ENCODE results near the gene LMOD2. TPM values are rescaled to one million over a fixed set of nuclear protein-coding genes. Genes with fewer than 3 reads are reported as not detected.

The LMOD2 gene
- total RNA-seq, 2 experiments from 2014 or later, result not detected

DNA sequence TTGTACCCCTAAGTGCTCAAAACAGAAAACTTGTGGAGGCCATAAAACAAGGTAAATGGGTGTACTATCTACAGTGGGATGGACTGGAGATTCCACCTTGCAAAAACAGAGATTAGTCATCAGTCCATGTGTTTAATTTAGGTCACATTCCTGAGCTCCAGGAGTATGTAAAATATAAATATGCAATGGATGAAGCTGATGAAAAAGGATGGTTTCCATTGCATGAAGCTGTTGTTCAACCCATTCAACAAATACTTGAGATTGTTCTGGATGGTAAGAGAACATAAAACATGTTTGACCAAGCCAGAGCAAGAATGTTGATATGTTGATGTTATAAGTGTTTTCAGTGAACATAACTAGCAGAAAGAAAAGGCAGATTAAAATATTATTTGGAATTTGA, 39.4 kb upstream of the LMOD2 start:
- Mint-ChIP-seq H3K4me3 (no peak overlapping the region), H3K9me3 (no peaks in the 10 kb centered on the region), H3K27ac (no peak overlapping the region), H3K36me3 (ENCODE audit: low read depth) (no peaks in the 10 kb centered on the region), H3K4me1 (ENCODE audit: low read depth) (no peaks in the 10 kb centered on the region), H3K27me3 (peaks cover 52% of the 10 kb centered on the region)
- TF ChIP-seq, protein P1, sequence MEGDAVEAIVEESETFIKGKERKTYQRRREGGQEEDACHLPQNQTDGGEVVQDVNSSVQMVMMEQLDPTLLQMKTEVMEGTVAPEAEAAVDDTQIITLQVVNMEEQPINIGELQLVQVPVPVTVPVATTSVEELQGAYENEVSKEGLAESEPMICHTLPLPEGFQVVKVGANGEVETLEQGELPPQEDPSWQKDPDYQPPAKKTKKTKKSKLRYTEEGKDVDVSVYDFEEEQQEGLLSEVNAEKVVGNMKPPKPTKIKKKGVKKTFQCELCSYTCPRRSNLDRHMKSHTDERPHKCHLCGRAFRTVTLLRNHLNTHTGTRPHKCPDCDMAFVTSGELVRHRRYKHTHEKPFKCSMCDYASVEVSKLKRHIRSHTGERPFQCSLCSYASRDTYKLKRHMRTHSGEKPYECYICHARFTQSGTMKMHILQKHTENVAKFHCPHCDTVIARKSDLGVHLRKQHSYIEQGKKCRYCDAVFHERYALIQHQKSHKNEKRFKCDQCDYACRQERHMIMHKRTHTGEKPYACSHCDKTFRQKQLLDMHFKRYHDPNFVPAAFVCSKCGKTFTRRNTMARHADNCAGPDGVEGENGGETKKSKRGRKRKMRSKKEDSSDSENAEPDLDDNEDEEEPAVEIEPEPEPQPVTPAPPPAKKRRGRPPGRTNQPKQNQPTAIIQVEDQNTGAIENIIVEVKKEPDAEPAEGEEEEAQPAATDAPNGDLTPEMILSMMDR (IDR thresholded peaks at IDR 0.05), result no peak
- Histone ChIP-seq H3K27me3 (ENCODE audit: control insufficient read depth in 1 of 2, insufficient read depth in 2 of 2, low read length in 2 of 2) (no peaks in the 10 kb centered on the region), H3K27ac (ENCODE audit: low read depth in 1 of 2, low read length in 2 of 2) (no peak overlapping the region), H3K4me3 (ENCODE audit: low read length) (no peak overlapping the region), H3K4me1 (ENCODE audit: insufficient read depth, low read length) (no peaks in the 10 kb centered on the region), H3K9me3 (ENCODE audit: control insufficient read depth in 1 of 2, insufficient read depth in 1 of 2, low read length in 2 of 2) (peaks cover 0 to 3% of the 10 kb centered on the region in 2 experiments), H3K36me3 (ENCODE audit: insufficient read depth, low read length) (no peaks in the 10 kb centered on the region)
- POLR2A ChIA-PET, result no interaction called here
- ATAC-seq (ENCODE audit: poor library complexity) (no peak), DNase-seq (no peak)
- intact Hi-C loops (cut with DNase I, micrococcal nuclease), result no loop called here
- CTCF ChIA-PET, result no interaction called here

DNA sequence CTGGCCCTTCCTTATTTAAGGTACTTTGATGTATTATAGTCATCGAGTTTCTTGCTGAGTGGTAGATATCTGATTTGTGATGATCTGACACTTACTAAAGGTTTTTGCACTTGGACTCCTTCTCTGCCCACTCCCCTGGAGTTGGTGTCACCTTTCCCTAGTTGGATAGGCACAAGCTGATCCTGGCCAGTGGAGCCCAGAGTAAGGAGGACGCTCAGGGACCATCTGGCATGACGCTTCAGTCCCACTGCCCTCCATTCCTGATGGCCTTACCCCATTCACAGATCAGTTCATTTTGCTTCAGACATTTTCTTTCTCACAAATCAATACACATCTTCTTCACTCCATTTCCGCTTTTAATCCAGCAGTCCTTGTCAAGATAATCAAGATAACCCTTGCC, 34.0 kb upstream of the LMOD2 start:
- CTCF ChIA-PET, result no interaction called here
- H3K9me3 Mint-ChIP-seq, result no peaks in the 10 kb centered on the region
- Histone ChIP-seq H3K4me1 (ENCODE audit: insufficient read depth, low read length) (no peaks in the 10 kb centered on the region), H3K9me3 (ENCODE audit: control insufficient read depth in 1 of 2, insufficient read depth in 1 of 2, low read length in 2 of 2) (no peaks in the 10 kb centered on the region), H3K27ac (ENCODE audit: low read depth in 1 of 2, low read length in 2 of 2) (no peak overlapping the region), H3K36me3 (ENCODE audit: insufficient read depth, low read length) (no peaks in the 10 kb centered on the region), H3K27me3 (ENCODE audit: control insufficient read depth in 1 of 2, insufficient read depth in 2 of 2, low read length in 2 of 2) (no peaks in the 10 kb centered on the region), H3K4me3 (ENCODE audit: low read length) (no peak overlapping the region)
- H3K4me3 Mint-ChIP-seq, result no peak overlapping the region
- intact Hi-C loops (cut with DNase I, micrococcal nuclease), result no loop called here
- POLR2A ChIA-PET, result no interaction called here
- H3K27ac Mint-ChIP-seq, result no peak overlapping the region
- no peak for DNase-seq
- ATAC-seq (ENCODE audit: poor library complexity), result no peak
- H3K27me3 Mint-ChIP-seq, result peaks cover 22% of the 10 kb centered on the region
- no peaks in the 10 kb centered on the region for H3K4me1 Mint-ChIP-seq (ENCODE audit: low read depth)
- no peaks in the 10 kb centered on the region for H3K36me3 Mint-ChIP-seq (ENCODE audit: low read depth)
- TF ChIP-seq, protein P1 (IDR thresholded peaks at IDR 0.05), result no peak

DNA sequence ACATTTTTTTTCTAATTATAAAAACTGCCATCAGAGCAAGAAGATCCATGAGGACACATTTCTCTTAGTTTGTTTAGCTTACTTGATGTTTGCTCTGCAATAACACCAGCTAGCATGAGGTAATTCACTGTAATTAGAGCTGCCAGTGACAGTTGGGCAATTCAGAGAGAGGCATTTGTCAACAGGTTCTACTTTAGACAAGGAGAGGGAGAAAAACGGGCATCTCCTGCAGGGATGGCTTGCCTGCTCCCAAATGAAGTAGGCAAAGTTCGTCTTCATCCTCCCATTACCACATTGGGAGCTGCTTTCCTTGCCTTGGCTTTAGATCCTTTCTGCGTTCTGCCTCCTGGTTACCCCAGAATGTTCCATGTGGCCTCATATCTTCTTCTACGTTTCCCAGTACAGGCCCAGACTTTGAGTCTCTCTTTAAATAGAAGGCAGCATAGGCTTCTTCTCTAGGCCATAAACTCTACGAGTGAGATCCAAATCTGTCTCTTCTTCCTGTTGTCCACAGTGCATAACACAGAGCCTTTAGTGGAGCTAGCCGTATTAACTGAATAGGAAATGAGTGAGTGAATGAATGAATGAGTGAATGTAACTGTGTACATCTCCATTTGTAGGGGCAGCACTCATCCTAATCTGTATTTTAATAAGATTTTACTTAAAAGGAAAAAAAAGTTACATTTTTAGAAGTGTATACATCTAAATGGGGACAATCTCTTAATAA, 32.8 kb upstream of the LMOD2 start:
- ChIA-PET POLR2A (no interaction called here), CTCF (no interaction called here)
- H3K27me3 ChIP-seq (ENCODE audit: control insufficient read depth in 1 of 2, insufficient read depth in 2 of 2, low read length in 2 of 2), result no peaks in the 10 kb centered on the region
- H3K4me3 ChIP-seq (ENCODE audit: low read length), result no peak overlapping the region
- Mint-ChIP-seq H3K9me3 (no peaks in the 10 kb centered on the region), H3K27me3 (peaks cover 16% of the 10 kb centered on the region), H3K4me3 (no peak overlapping the region), H3K4me1 (ENCODE audit: low read depth) (no peaks in the 10 kb centered on the region), H3K27ac (no peak overlapping the region), H3K36me3 (ENCODE audit: low read depth) (no peaks in the 10 kb centered on the region)
- intact Hi-C loops (cut with DNase I, micrococcal nuclease), result no loop called here
- no peaks in the 10 kb centered on the region for H3K9me3 ChIP-seq (ENCODE audit: control insufficient read depth in 1 of 2, insufficient read depth in 1 of 2, low read length in 2 of 2)
- H3K27ac ChIP-seq (ENCODE audit: low read depth in 1 of 2, low read length in 2 of 2), result no peak overlapping the region
- no peak for DNase-seq
- no peaks in the 10 kb centered on the region for H3K36me3 ChIP-seq (ENCODE audit: insufficient read depth, low read length)
- H3K4me1 ChIP-seq (ENCODE audit: insufficient read depth, low read length), result no peaks in the 10 kb centered on the region
- TF ChIP-seq, protein P1 (IDR thresholded peaks at IDR 0.05), result no peak
- no peak for ATAC-seq (ENCODE audit: poor library complexity)
